CD4-positive, alpha-beta T cell (primary cell): ENCODE results near the gene ARHGAP26. TPM values are rescaled to one million over a fixed set of nuclear protein-coding genes. Genes with fewer than 3 reads are reported as not detected.

Source experiments
- ATAC-seq: fragments of 200-7000 bp; cut with Tn5 transposase; one replicate; pipeline ENCODE4 v1.10.0; 2022; ENCODE audit warnings: mild to moderate bottlenecking; ENCODE audit not compliant: poor library complexity
- CTCF ChIA-PET: fragments of 350-600 bp; sonication (Branson Sonifier 250); formaldehyde crosslinking; loops from one replicate; lab custom pipeline; 2021; ENCODE audit warnings: antibody characterized with exemption, inconsistent platforms; lab: Charles Lee
- POLR2A ChIA-PET: fragments of 350-600 bp; sonication (Branson Sonifier 250); formaldehyde crosslinking; loops from one replicate; lab custom pipeline; 2021; ENCODE audit warnings: antibody characterized with exemption, inconsistent platforms; lab: Charles Lee
- DNase-seq, 14 experiments: peaks; one replicate each; pipeline ENCODE4 v3.0.0-alpha.2; 2013 to 2020; ENCODE audit warnings: mixed read lengths in 2 of 14
- H3K27ac ChIP-seq, 2 donors: one replicate each; pipeline versions ENCODE4 v1.5.1 to v1.7.0; 2013; ENCODE audit warnings: low read length in 2 of 2, low read depth in 1 of 2, mild to moderate bottlenecking in 1 of 2
- H3K27me3 ChIP-seq, 2 experiments: 1 replicate in 1 of 2; 2 replicates in 1 of 2; pipeline versions ENCODE4 v1.6.1 to v1.7.0; 2013; ENCODE audit warnings: low read length in 2 of 2, control low read depth in 1 of 2, mild to moderate bottlenecking in 1 of 2, moderate library complexity in 1 of 2; ENCODE audit not compliant: insufficient read depth in 2 of 2, control insufficient read depth in 1 of 2
- H3K36me3 ChIP-seq: one replicate; pipeline ENCODE4 v1.6.1; 2013; ENCODE audit warnings: low read length, control low read depth; ENCODE audit not compliant: insufficient read depth
- H3K4me1 ChIP-seq: one replicate; pipeline ENCODE4 v1.6.1; 2013; ENCODE audit warnings: low read length, control low read depth; ENCODE audit not compliant: insufficient read depth
- H3K4me3 ChIP-seq: one replicate; pipeline ENCODE4 v1.5.1; 2013; ENCODE audit warnings: mild to moderate bottlenecking, low read length, moderate library complexity
- H3K9me3 ChIP-seq, 2 experiments: 1 replicate in 1 of 2; 2 replicates in 1 of 2; pipeline versions ENCODE4 v1.6.1 to v1.7.0; 2013; ENCODE audit warnings: low read length in 2 of 2, mild to moderate bottlenecking in 2 of 2, control low read depth in 1 of 2, moderate library complexity in 1 of 2; ENCODE audit not compliant: control insufficient read depth in 1 of 2, insufficient read depth in 1 of 2
- H3K27ac Mint-ChIP-seq: one replicate; pipeline ENCODE4 v1.8.0; 2020; ENCODE audit warnings: mixed read lengths
- H3K27me3 Mint-ChIP-seq: one replicate; pipeline ENCODE4 v1.8.0; 2021; ENCODE audit warnings: mixed read lengths
- H3K36me3 Mint-ChIP-seq: one replicate; pipeline ENCODE4 v1.8.0; 2021; ENCODE audit warnings: low read depth, mixed read lengths
- H3K4me1 Mint-ChIP-seq: one replicate; pipeline ENCODE4 v1.8.0; 2021; ENCODE audit warnings: low read depth, mixed read lengths
- H3K4me3 Mint-ChIP-seq: one replicate; pipeline ENCODE4 v1.8.0; 2020; ENCODE audit warnings: mild to moderate bottlenecking, mixed read lengths
- H3K9me3 Mint-ChIP-seq: one replicate; pipeline ENCODE4 v1.8.0; 2020; ENCODE audit warnings: mixed read lengths
- intact Hi-C, 2 experiments: fragments of 100-400 bp; cut with DNase I in 1 of 2; cut with micrococcal nuclease in 1 of 2; formaldehyde crosslinking; loops; one replicate each; pipeline versions ENCODE4 v1.15.1 to v1.9.0; 2023 to 2025; cut with DNase I, micrococcal nuclease
- total RNA-seq, 174 experiments: library from RNA in 2 of 174; stranded (reverse) in 2 of 174; gene quantifications; one replicate each; pipeline ENCODE4 v1.2.3 and lab custom pipeline; 2021 to 2026
- TF ChIP-seq, protein P1 (sequence below): fragments of 200-600 bp; IDR thresholded peaks from one replicate; pipeline ENCODE4 v1.8.0; 2022; ENCODE audit warnings: antibody characterized with exemption, mild to moderate bottlenecking

The ARHGAP26 gene
- total RNA-seq, 2 experiments from 2014 or later = 24.9 to 27.3 TPM

DNA sequence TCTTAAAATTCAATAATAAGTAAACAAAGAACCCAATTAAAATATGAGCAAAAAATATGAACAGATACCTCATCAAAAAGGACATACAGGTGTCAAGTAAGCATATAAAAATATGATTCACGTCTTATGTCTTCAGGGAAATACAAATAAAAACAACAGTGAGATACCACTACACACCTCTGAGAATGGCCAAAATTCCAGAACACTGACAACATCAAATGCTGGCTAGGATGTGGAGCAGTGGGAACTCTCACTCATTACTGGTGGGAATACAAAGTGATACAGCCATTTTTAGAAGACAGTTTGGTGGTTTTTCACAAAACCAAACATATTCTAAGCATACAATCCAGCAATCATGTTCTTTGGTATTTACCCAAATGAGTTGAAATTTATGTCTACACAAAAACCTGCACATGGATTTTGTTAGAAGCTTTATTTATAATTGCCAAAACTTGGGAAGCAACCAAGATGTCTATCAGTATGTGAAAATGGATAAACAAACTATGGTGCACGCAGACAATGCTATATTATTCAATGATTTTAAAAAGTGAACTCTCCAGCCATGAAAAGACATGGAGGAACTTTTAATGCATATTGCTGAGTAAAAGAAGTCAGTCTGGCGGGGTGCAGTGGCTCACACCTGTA, 381.0 kb downstream of the ARHGAP26 start:
- H3K4me1 Mint-ChIP-seq = no peaks in the 10 kb centered on the region
- no peak overlapping the region for H3K4me3 Mint-ChIP-seq
- Histone ChIP-seq H3K36me3 (peaks cover 5% of the 10 kb centered on the region), H3K9me3 (no peaks in the 10 kb centered on the region), H3K4me3 (no peak overlapping the region), H3K27ac (no peak overlapping the region), H3K27me3 (no peaks in the 10 kb centered on the region), H3K4me1 (no peaks in the 10 kb centered on the region)
- POLR2A ChIA-PET = no interaction called here
- no peak overlapping the region for H3K27ac Mint-ChIP-seq
- TF ChIP-seq, protein P1, sequence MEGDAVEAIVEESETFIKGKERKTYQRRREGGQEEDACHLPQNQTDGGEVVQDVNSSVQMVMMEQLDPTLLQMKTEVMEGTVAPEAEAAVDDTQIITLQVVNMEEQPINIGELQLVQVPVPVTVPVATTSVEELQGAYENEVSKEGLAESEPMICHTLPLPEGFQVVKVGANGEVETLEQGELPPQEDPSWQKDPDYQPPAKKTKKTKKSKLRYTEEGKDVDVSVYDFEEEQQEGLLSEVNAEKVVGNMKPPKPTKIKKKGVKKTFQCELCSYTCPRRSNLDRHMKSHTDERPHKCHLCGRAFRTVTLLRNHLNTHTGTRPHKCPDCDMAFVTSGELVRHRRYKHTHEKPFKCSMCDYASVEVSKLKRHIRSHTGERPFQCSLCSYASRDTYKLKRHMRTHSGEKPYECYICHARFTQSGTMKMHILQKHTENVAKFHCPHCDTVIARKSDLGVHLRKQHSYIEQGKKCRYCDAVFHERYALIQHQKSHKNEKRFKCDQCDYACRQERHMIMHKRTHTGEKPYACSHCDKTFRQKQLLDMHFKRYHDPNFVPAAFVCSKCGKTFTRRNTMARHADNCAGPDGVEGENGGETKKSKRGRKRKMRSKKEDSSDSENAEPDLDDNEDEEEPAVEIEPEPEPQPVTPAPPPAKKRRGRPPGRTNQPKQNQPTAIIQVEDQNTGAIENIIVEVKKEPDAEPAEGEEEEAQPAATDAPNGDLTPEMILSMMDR = no peak
- intact Hi-C loops = no loop called here
- H3K9me3 Mint-ChIP-seq = no peaks in the 10 kb centered on the region
- no peaks in the 10 kb centered on the region for H3K27me3 Mint-ChIP-seq
- no peak for DNase-seq
- no peak for ATAC-seq
- peaks cover 53% of the 10 kb centered on the region for H3K36me3 Mint-ChIP-seq
- CTCF ChIA-PET = no interaction called here

DNA sequence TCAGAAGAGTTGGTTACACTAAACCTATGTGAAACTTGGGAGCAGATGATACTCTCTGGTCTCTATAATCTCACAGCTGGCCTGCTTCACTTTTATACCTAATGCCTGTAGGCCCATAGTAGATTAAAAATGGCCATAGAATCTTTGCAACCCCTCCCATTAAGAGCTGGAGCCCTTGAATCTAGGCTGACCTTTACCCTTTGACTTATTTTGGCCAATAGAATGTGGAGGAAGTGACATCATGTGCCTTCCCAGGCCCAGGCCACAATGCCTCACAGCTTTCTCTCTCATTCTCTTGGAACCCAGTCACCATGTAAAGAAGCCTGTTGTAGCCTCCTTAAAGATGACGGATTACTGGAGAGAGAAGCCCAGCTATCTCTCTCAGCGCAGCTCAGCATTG, 382.3 kb downstream of the ARHGAP26 start:
- Mint-ChIP-seq H3K4me3 (no peak overlapping the region), H3K4me1 (no peaks in the 10 kb centered on the region), H3K9me3 (no peaks in the 10 kb centered on the region), H3K27ac (no peak overlapping the region), H3K27me3 (no peaks in the 10 kb centered on the region), H3K36me3 (peaks cover 42% of the 10 kb centered on the region)
- DNase-seq (no peak), ATAC-seq (no peak)
- POLR2A ChIA-PET = no interaction called here
- CTCF ChIA-PET = no interaction called here
- TF ChIP-seq, protein P1 = no peak
- Histone ChIP-seq H3K36me3 (peaks cover under 1% of the 10 kb centered on the region), H3K4me3 (no peak overlapping the region), H3K4me1 (no peaks in the 10 kb centered on the region), H3K27ac (no peak overlapping the region), H3K9me3 (no peaks in the 10 kb centered on the region), H3K27me3 (no peaks in the 10 kb centered on the region)
- intact Hi-C loops = no loop called here

DNA sequence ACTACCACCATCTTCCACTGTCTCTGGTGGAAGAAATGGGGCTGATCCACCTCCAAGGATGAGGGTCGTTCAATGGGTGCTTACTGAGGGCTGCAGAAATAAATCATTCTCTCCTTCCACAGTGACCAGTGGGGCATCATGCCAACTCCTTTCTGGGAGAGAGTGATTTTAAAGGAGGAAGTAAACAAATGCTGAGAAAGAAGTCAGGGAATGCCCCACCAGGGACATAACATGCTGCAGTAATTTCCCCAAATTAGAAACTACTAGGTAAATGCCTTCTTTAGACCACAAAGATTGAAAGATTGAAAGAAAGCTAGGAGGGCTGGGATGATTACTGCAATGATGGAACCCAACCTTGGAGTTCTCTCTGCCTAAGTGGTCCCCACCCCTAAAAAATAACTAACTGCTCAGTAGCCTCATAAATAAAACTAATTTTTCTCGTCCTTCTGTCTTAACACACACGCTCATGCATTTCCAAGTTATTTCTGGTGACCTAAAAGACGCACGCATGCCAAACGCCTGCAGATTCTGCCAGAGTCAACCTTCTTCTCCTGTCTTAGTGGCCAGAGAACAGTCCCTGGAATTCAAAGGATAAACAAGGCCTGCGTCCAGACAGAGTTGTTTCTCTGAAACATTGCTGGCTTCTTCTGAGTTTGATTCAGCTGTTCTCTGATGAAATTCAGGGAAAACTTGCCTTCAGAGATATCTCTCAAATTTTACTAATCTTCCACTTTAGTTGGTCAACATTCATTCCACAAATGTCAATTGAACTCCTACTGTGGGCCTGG, 383.3 kb downstream of the ARHGAP26 start:
- Histone ChIP-seq H3K27me3 (no peaks in the 10 kb centered on the region), H3K9me3 (no peaks in the 10 kb centered on the region), H3K4me1 (no peaks in the 10 kb centered on the region), H3K36me3 (no peaks in the 10 kb centered on the region), H3K4me3 (no peak overlapping the region), H3K27ac (no peak overlapping the region)
- TF ChIP-seq, protein P1 = no peak
- Mint-ChIP-seq H3K9me3 (no peaks in the 10 kb centered on the region), H3K27me3 (no peaks in the 10 kb centered on the region), H3K4me1 (no peaks in the 10 kb centered on the region), H3K4me3 (no peak overlapping the region), H3K36me3 (peaks cover 33% of the 10 kb centered on the region), H3K27ac (no peak overlapping the region)
- DNase-seq (no peak), ATAC-seq (no peak)
- POLR2A ChIA-PET = no interaction called here
- CTCF ChIA-PET = no interaction called here
- intact Hi-C loops = no loop called here
